Measurements from ENCODE around the gene F8A3. TPM values are rescaled to one million over a fixed set of nuclear protein-coding genes. Genes with fewer than 3 reads are reported as not detected.
"Not testable (repeated sequence)": the region's sequence is repeated elsewhere in the genome, so short reads cannot be mapped to it uniquely, and the experiment has no call there.

The F8A3 gene
- total RNA-seq: 10 to 100 TPM in 2 of 4 donors, 1 to 10 TPM in 2; 8.4 to 13.9 (median 11.2) TPM

- peak; percentile 37 for ATAC-seq (ENCODE audit: low FRiP score)
- not testable (repeated sequence) for DNase-seq (ENCODE audit: low spot score)
Measured at GRCh38 chrX:155458471-155458870, at the start of gene F8A3. TSS of gene F8A3 (minus strand) at chrX:155458620. CDS start at chrX:155458600, 20 bp downstream.

- TF ChIP-seq CTCF (IDR thresholded peaks at IDR 0.05): no peak
- ATAC-seq (ENCODE audit: low FRiP score) (no peak), DNase-seq (ENCODE audit: low spot score) (no peak)
Measured at GRCh38 chrX:155505296-155505695, 46.9 kb upstream of the F8A3 start.

- not testable (repeated sequence) for ATAC-seq (ENCODE audit: low FRiP score); DNase-seq (ENCODE audit: low spot score)
Measured at GRCh38 chrX:155495134-155495533, 36.7 kb upstream of the F8A3 start.

GRCh38 chrX:155491421-155491820 is 33.0 kb upstream of the F8A3 start:
- ATAC-seq (ENCODE audit: low FRiP score): not testable (repeated sequence)

GRCh38 chrX:155477136-155477535 is 18.7 kb upstream of the F8A3 start:
- not testable (repeated sequence) for DNase-seq (ENCODE audit: low spot score); ATAC-seq (ENCODE audit: low FRiP score)

More at GRCh38 chrX:155491421-155491820, 33.0 kb upstream of the F8A3 start:
- DNase-seq (ENCODE audit: low spot score): not testable (repeated sequence)

- not testable (repeated sequence) for ATAC-seq (ENCODE audit: low FRiP score); DNase-seq (ENCODE audit: low spot score)
Measured at GRCh38 chrX:155466269-155466938, 8.0 kb upstream of the F8A3 start.

- ATAC-seq (ENCODE audit: low FRiP score); DNase-seq (ENCODE audit: low spot score): not testable (repeated sequence)
Measured at GRCh38 chrX:155460501-155460900, 2.1 kb upstream of the F8A3 start.

- not testable (repeated sequence) for DNase-seq (ENCODE audit: low spot score)
- ATAC-seq (ENCODE audit: low FRiP score): peak; percentile 72
Measured at GRCh38 chrX:155457761-155458447, 516 bp downstream of the F8A3 start.

- TF ChIP-seq CTCF (IDR thresholded peaks at IDR 0.05): no peak
- no peak for ATAC-seq (ENCODE audit: low FRiP score)
- DNase-seq (ENCODE audit: low spot score): no peak
Measured at GRCh38 chrX:155441097-155441496, 17.3 kb downstream of the F8A3 start.

- ATAC-seq (ENCODE audit: low FRiP score) (no peak), DNase-seq (ENCODE audit: low spot score) (no peak)
- no peak for TF ChIP-seq CTCF (IDR thresholded peaks at IDR 0.05)
Measured at GRCh38 chrX:155435744-155436112, 22.7 kb downstream of the F8A3 start.

Measured in omental fat pad (tissue), 4 donors.